Measurements from ENCODE around the gene SFTPA2.
"Not testable (repeated sequence)": the region's sequence is repeated elsewhere in the genome, so short reads cannot be mapped to it uniquely, and the experiment has no call there.

The SFTPA2 gene

DNA sequence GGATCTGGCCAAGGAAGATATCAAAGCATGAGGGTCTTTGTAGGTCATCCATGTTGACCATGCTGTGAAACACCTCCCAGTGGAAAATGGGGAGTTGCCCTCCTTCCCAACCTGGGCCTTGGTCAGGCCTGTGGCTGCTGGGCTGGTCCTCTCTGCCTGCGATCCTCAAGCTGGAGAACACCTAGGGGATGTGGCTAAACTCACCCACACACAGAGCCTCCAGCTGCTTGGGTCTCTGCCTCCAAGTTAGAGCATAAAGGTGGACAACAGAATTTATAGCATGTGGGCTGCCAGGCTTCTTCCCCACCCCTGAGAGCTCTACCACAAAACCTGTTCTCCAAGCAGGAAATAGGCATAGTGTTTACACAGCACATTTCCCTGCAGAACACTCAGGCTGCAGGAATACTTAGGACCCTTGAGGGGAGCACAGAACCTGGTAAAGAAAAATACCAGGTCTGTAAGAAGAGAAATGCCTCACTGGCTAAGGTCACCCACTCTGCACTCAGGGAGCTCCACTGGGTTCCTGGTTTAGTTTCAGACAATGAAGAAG is at the start of gene SFTPA2:
Gene SFTPA2 (minus strand): TSS at position 248 of the 550 bp plus-strand sequence. CDS start 924 bp downstream, outside the sequence.
- no peak for DNase-seq

DNA sequence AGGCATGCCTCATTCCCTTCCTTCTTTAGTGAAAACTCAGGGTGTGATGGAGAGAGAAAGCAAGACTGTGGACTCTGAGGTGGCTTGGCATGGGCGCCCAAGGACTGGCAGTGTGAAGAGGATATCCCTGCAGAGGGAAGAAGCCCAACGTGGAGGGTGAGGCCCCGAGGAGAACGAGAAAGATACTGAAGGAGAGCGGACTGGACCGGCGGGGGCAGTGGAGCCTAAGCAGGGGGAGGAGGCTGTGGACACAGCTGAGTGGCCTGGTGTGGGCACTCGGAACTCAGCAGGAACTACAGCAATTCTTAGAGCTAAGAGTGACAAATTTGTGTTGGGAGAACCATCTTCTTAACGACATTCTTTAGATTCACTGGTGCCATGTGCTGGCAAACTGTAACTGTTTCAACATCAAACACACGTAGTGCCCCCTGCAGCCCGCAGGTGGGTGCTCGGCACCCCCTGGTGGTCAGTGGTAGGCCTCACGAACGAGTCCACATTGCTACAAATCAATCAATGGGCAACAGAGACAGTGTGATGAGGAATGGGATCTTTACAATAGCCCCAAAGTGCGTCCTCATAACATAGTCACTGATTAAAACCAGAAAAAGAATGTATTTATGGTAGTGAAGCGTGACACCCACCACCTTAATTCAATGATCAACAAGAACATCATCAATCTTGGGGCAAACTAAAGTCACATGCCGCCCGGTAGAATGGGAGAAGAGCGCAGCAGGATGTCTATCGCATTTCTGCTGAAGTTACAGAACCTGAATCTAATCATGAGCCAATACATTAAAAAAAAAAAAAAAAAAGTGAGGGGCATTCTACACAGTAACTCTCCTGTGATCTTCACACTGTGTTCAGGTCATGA is 48.5 kb upstream of the SFTPA2 start:
- DNase-seq: peak; percentile 2

DNA sequence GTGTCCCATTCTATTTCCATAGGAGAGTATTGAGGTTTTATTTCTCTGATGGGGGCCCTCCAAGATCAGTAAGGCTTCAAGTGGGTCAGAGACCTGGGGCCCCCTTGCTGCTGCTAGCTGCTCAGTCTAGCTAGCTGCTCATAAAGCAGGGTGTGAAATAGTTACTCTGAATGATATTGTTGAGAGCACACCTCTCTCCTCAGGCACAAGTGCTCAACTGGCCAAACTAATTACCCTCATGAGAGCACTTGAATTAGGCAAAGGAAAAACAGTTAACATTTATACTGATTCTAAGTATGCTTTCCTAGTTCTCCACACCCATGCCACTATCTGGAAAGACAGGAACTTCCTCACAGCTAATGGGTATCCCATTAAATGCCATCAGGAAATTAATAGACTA is 45.1 kb upstream of the SFTPA2 start:
- DNase-seq: no peak

DNA sequence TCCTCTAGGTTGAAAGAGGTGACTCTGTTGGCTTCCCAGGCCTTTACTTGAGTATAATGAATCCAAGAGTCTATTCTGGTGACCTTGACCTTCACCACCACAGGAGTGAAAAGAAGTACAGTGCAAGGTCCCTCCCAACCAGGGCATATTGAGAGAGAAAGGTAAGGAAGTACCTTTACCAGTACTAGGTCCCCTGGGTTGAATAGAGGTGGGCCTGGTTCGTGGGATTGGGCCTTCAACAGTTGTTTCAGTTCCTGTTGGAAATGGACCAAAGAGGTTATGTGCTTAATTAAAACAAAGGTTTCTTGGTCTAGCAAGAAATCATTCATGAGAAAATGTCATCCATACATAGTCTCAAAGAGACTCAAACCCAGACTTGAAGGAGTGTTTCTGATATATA is 44.1 kb upstream of the SFTPA2 start:
- no peak for DNase-seq

DNA sequence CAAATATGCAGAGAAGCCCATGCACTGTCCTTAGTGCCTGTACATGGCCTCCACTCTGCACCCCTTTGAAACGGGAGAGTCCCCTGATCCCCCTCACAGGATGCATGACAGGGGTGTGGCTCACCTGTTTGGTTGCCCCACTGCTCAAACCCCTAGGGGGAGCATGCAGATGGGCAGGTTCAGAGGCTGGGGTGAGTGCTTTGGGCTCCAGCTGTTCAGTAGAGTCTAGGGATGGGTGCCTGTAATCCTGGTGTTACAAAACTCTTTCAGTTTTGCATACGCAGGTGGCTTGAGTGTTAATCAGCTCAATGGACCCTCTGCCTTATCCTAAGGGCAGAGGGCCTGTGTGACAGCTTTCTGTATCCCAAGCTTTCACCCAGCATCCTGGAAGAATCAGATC is 42.7 kb upstream of the SFTPA2 start:
- no peak for DNase-seq

DNA sequence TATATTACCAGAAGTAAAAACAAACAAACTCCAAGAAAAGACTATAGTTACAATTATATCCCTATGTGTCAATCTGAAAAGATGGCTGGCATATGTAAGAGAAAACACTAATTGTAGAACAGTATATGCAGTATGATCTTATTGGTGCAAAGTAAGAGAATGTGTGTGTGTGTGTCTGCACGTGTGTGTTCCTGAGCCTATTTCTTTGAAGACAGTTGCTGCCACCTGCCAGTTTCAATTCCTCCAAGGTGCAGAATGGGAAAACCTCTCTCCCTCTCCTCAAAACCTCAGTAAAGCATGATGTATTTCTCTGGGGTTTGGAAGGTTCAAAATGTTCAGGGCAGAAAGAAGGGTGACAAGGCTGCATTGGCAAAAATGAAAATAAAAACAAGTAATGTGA is 41.7 kb upstream of the SFTPA2 start:
- DNase-seq: no peak

DNA sequence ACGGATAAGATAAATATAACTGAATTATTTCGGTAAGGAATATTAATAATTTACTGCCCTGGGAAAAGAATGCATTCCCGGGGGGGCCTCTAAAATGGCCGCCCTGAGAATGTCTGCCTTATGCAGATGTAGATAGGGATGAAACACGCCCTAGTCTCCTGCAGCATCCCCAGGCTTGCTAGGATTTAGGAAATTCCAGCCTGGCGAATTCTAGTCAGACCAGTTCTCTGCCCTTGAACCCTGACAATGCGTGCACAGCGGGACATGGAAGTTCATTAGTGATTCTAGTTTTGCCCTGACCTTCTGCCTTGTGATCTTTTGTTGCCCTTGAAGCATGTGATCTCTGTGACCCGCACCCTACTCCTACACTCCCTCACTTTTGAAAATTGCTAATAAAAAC is 39.4 kb upstream of the SFTPA2 start:
- not testable (repeated sequence) for DNase-seq

DNA sequence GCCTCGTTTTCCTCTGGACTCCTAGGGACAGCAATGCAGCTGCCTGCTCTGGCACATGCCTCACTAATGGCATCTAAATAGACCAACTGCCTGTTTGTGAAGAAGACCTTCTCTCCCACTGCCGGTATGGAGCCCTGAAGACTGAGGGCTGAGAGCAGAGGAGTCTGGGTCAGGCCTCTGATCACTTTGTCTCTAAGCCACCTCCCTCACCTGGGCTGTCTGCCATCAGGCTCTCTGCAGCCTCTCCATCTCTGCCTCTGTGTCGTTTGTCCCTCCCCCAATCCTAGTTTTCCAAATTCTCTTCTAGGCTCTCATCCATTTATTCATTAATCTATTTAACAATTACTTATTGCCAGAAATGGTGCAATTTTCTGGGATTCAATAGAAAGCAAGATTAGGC is 35.3 kb upstream of the SFTPA2 start:
- no peak for DNase-seq

DNA sequence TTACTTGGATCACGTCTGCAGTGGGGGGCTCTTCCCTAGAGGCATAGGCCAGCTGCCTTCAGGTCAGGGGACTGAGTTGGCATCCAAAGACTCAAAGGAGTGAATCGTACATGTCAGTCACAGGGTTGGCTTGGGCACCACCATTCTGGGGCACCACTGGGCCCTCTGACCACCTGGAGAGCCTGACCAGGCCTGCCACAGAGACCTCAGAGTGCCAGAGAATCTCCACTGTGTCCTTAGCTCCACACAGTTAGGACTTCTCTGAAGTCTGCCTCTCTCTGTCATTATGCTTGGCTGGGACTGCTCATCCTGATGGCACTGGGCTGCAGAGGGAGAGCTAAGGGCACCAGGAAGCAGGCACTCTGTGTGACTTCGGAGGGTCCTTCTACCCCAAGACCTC is 34.4 kb upstream of the SFTPA2 start:
- not testable (repeated sequence) for DNase-seq

DNA sequence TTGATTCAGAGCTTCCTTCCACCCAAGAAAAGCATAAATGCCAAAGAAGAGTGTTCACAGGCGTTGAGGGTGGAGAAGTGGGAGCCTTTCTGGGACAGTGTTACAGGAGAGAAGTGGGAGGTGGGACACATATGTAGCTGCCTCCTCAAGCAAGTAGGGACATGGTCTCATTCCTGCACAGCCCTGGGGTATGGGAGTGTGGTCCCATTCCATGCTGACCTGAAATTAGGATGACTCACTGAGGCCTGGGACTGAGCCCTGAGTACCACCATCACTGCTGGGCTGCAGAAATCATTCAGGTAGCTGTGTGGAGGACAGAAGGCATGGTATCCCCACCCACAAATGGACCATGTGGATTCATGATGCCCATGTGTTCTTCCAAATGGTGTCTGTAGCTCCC is 33.2 kb upstream of the SFTPA2 start:
- DNase-seq: no peak

DNA sequence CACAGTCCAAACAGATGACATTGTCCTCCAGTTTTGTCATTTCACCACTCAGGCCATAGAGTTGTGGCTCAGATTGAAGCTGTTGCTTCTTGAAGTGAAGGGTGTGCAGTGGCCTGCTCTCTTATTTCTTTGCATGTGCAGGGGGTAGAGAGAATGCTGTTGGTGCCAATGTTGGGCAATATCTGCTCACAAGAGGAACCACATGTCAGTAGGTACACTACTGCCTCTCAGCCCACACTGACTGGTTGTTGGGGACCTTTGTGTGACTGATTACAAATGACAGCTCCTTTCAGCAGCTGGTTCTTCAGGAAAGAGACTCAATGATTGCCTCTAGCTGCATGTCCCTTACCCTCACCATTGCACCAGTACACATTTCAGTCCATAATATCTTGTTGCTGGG is 28.6 kb upstream of the SFTPA2 start:
- DNase-seq: no peak

DNA sequence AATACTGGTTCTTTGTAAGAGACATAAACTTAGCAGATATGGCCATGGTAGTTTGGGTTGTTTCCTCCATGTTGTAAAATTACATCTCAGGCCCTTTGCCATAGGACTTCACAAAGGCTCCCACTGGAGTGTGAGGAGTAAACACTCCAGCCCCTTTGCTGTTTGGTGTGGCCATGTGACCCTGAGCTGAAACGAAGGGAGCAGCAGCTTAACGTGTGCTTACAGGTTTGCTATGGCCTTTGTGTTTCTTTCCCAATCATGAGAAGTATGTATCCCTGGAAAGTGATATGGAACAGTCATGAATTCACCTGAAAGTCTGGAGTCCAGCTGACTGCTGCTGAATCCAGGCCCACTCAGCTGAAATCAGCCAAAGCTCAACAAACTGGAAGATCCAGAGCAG is 26.7 kb upstream of the SFTPA2 start:
- no peak for DNase-seq

DNA sequence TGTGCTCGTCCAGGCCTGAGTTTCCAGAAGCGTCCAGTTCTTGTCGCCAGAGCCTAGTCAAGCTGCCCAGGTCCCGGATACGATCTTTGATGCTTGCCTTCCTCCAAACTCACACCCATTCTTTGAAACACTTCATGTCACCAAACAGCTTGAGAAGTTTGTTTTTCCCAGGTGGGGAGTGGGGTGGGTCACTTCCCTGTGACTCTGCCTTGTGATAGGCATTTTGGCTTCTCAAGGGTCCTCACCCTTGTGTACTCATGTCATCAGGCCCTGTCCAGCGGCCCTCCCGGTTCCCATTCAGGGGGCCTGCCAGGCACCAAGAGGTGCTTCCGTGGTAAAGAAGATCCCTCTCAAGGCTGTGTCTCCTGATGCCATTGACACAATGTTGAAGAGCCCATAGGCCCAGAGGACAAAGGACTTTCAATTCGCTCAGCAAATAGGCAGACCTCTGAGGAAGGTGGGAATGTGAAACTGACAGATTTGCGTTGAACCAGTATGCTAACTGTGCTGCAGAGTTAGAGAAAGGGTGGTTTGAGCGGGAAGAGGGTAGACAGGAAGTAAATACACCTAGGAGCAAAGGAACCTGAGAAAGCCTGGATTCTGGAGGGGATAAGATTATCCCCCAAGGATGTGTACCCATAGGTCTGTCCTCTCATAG is 25.8 kb upstream of the SFTPA2 start:
- DNase-seq: no peak

DNA sequence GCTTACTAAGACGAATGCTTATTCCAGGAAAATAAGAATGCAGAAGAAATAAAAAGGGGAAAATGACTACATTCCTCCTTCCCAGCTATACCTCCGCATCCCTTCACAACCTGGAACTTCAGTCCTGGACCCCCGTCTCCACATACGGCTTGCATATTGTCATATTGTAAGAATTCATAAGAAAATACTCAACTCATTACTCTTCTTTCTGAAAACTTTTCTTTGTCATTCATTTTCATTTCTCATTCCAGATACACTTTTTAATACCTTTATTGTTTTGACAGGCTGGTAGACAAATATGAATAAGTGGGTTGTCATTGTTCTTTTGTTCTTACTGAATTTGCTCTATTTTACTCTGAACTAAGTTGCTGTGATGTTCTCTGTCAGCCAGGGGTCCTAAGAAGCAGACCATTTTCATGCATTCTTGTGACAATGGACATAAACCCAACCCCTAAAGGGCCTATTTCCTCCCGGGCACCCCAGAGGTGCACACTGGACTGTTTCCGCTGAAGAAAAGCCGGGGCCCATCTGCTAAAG is 23.3 kb upstream of the SFTPA2 start:
- no peak for DNase-seq

DNA sequence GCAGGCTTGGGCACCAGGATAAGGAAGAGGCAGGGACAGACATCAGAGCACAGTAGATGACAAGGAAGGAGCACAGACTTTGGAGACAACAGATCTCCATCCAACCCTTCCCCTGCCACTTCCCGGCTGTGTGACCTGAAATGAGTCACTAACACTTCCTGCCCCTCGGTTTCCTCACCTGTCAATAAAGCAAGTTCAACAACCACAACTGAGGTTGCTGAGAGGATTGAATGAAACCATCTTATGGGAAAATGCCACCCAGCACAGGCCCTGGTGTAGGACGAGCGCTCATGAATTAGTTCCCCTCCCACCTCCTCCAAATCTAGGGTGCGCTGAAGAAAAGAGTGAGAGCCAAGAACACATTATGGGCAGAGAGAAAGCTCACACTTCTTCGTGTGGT is 22.7 kb upstream of the SFTPA2 start:
- not testable (repeated sequence) for DNase-seq

DNA sequence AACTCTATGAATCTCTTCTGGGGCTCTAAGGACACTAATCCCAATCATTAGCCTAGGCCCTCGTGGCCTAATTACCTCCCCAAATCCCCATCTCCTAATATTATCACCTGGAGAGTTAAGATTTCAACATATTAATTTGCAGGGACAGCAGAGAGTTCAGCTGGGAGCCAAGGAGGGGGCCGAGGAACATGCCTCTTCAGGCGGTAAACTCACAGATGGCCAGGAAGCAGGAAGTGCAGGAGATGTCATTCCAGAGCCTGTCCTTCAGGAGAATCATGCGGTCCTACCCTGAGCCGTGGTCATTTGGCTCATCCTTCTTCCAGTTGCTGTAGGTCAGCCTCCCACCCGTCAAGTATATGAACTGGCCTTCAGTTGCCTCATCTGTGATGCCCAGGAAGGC is 21.9 kb upstream of the SFTPA2 start:
- DNase-seq: no peak

DNA sequence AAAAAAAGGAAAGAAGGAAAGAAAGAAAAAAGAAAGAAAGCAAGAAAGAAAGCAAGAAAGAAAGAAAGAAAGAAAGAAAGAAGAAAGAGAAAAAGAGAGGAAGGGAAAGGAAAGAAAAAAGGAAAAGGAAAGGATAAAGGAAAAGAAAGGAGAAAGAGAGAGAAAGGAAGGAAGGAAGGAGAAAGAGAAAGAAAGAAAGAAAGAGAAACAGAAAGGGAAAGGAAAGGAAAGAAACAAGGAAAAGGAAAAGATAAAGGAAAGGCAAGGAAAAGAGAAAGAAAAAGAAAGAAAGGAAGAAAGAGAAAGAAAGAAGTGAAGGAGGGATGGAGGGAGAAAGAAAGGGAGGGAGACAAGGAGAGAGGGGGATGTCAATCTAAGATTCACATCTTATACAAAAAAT is 20.8 kb upstream of the SFTPA2 start:
- no peak for DNase-seq

DNA sequence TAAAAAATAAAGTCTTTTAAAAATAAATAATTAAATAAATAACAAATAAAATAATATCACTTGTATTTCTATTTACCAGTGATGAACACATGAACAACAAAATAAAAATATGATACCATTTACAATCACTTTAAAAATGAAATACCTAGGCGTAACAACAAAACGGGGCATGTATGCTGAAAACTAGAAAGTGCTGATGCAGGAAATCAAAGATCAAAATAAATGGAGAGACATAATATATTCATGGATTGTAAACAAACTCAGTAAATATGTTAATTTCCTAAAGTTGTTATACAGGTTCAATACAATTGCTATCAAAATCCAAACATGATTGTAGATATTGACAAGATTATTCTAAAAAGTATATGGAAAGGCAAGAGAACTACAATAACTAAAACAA is 19.2 kb upstream of the SFTPA2 start:
- no peak for DNase-seq

DNA sequence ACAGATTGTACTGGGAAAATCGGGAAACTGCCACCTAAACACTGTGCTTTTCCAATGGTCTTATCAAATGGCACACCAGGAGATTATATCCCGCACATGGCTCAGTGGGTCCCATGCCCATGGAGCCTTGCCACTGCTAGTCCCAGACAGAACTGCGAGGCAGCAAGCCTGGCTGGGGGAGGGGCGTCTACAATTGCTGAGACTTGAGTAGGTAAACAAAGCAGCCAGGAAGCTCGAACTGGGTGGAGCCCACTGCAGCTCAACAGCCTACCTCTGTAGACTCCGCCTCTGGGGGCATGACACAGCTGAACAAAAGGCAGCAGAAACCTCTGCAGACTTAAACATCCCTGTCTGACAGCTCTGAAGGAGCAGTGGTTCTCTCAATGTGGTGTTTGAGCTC is 10.4 kb upstream of the SFTPA2 start:
- not testable (repeated sequence) for DNase-seq

DNA sequence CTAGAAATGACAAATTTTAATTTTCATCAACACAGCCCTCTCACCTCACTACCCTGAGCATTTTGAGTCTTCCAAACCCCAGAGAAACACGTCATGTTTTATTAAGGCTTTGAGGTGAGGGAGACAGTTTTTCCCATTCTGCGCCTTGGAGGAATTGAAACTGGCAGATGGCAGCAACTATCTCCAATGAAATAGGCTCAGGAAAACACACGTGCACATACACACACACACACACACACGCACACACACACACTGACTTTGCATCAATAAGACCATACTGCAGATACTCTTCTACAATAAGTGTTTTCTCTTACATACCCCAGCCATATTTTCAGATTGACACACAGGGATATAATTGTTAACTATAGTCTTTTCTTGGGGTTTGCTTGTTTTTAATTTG is 3.2 kb upstream of the SFTPA2 start:
- no peak for DNase-seq

DNA sequence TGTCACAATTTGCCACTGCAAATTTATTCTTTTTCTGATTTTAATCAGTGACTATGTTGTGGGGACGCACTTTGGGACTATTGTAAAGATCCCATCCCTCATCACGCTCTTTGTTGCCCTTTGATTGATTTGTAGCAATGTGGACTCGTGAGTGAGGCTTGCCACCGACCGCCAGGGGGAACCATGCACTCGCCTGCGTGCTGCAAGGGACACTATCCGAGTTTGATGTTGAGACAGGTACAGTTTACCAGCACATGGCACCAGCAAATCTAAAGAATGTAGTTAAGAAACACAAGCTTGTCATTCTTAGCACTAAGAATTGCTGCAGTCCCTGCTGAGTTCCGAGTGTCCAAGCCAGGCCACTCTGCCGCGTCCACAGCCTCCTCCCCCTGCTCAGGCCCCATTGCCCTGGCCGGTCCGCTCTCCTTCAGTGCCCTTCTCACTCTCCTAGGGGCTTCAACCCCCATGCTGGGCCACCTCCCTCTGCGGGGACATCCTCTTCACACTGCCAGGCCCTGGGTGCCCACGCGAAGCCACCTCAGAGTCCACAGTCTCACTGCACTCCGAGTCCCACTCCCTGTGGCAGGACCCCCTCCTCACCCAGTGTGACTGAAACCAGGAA is 2.0 kb upstream of the SFTPA2 start:
- peak; percentile 43 for DNase-seq

DNA sequence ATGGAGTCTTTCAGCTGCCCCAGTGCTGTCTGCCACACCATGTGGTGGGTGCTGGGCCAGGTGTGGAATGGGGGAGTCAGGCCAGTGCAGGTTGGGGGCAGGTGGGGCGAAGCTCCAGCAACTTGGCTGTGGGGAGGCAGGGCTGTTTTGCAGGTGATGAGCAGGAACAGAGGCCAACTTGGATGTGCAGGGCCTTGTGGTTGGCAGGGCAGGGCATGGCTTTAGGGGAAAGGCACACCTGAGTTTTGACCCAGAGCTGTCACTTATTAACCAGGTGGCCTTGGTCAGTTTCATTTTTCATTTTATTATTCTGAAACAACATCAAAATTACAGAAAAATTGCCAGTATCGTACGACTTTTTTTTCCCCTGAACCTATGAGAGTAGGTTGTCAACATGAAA is 1.1 kb upstream of the SFTPA2 start:
- DNase-seq: no peak

DNA sequence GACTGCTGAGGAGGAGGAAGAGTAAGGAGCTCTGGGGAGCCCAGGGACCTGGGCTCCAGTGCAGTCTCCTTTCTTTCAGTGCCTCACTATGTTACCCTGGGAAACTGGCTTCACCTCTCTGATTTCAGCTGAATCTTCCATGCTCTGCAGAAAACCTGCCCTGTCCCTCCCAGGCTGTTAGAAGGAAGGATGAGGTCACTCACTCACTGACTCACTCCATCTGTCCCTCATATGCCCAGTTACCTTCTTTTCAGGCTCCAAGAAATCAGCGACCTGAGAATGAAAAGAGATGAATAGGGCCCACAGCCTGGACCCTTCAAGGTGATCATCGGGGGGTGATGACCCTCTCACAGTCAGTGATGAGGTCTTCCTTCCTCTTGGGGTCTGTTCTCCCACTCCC is 481 bp downstream of the SFTPA2 start:
- DNase-seq: no peak

DNA sequence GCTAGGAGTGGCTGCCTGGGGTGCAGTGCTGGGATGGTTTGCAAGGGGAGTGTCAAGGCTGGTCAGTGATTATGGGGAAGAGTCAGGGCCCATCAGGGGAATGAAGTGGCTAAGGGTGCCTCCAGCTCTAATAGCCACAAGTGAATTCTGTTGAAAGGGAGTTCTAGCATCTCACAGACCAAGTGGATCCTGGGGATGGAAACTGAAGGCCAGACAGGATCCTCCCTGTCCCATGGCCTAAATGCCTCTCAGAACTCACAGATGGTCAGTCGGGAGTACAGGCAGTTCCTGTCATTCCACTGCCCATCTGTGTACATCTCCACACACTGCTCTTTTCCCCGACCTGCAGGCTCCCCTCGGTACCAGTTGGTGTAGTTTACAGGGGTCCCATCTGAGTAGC is 3.2 kb downstream of the SFTPA2 start:
- DNase-seq: not testable (repeated sequence)
